Suppressor macrophage treated with lipopolysaccharide for 1 hour (primary cell): ENCODE data around the gene LRRTM4.
"Not testable (repeated sequence)": the region's sequence is repeated elsewhere in the genome, so short reads cannot be mapped to it uniquely, and the experiment has no call there.

Experiments
- DNase-seq, 3 donors: peaks; one replicate each; pipeline ENCODE4 v3.0.0-alpha.2; 2020 to 2022

The LRRTM4 gene

GRCh38 chr2:77156599-77156998, 365.6 kb downstream of the LRRTM4 start:
- peak in 1 of 3 donors; percentile 0 for DNase-seq

- DNase-seq = no peak
Observed at GRCh38 chr2:77155511-77155910, 366.7 kb downstream of the LRRTM4 start.

- DNase-seq = no peak
Observed at GRCh38 chr2:77149565-77149964, 372.6 kb downstream of the LRRTM4 start.

- no peak for DNase-seq
Observed at GRCh38 chr2:77147153-77147552, 375.0 kb downstream of the LRRTM4 start.

GRCh38 chr2:77144772-77145171, 377.4 kb downstream of the LRRTM4 start:
- no peak for DNase-seq

- DNase-seq = no peak
Observed at GRCh38 chr2:77142141-77142540, 380.0 kb downstream of the LRRTM4 start.

- not testable (repeated sequence) for DNase-seq
Observed at GRCh38 chr2:77128479-77128878, 393.7 kb downstream of the LRRTM4 start.

GRCh38 chr2:77127345-77127744, 394.8 kb downstream of the LRRTM4 start:
- DNase-seq = no peak

- no peak for DNase-seq
Observed at GRCh38 chr2:77121518-77121917, 400.7 kb downstream of the LRRTM4 start.

- DNase-seq = no peak
Observed at GRCh38 chr2:77119333-77119732, 402.8 kb downstream of the LRRTM4 start.

- DNase-seq = no peak
Observed at GRCh38 chr2:77108915-77109314, 413.3 kb downstream of the LRRTM4 start.

- DNase-seq = no peak
Observed at GRCh38 chr2:77105008-77105407, 417.2 kb downstream of the LRRTM4 start.

- DNase-seq = no peak
Observed at GRCh38 chr2:77104554-77104953, 417.6 kb downstream of the LRRTM4 start.

- DNase-seq = no peak
Observed at GRCh38 chr2:77102927-77103326, 419.2 kb downstream of the LRRTM4 start.

GRCh38 chr2:77101796-77102452, 420.3 kb downstream of the LRRTM4 start:
- no peak for DNase-seq

- DNase-seq = no peak
Observed at GRCh38 chr2:77099961-77100360, 422.2 kb downstream of the LRRTM4 start.

GRCh38 chr2:77095525-77095924, 426.7 kb downstream of the LRRTM4 start:
- DNase-seq = not testable (repeated sequence)

GRCh38 chr2:77095096-77095495, 427.1 kb downstream of the LRRTM4 start:
- DNase-seq = no peak

GRCh38 chr2:77088424-77088823, 433.8 kb downstream of the LRRTM4 start:
- DNase-seq = not testable (repeated sequence)

- DNase-seq = no peak
Observed at GRCh38 chr2:77087987-77088414, 434.2 kb downstream of the LRRTM4 start.

GRCh38 chr2:77086478-77086877, 435.7 kb downstream of the LRRTM4 start:
- no peak for DNase-seq

- DNase-seq = no peak
Observed at GRCh38 chr2:77086051-77086450, 436.1 kb downstream of the LRRTM4 start.

GRCh38 chr2:77085561-77085960, 436.6 kb downstream of the LRRTM4 start:
- DNase-seq = no peak

- no peak for DNase-seq
Observed at GRCh38 chr2:77081597-77081996, 440.6 kb downstream of the LRRTM4 start.

- no peak for DNase-seq
Observed at GRCh38 chr2:77064324-77064723, 457.9 kb downstream of the LRRTM4 start.
